SKM-1 treated with dmso at 0.1 percent for 144 hours (cell line): ENCODE measurements around the gene GRB10.
"Not testable (repeated sequence)": the region's sequence is repeated elsewhere in the genome, so short reads cannot be mapped to it uniquely, and the experiment has no call there.

ENCODE experiments used
- DNase-seq: peaks from one replicate; lab custom pipeline; 2025; ENCODE audit not compliant: unreplicated experiment; lab: John Stamatoyannopoulos, UW

The GRB10 gene

GRCh38 chr7:50779427-50779826, 3.3 kb downstream of the GRB10 start:
- DNase-seq, result no peak

- no peak for DNase-seq
Measured at GRCh38 chr7:50778189-50778588, 4.5 kb downstream of the GRB10 start.

GRCh38 chr7:50775836-50776235, 6.9 kb downstream of the GRB10 start:
- DNase-seq, result no peak

- DNase-seq, result no peak
Measured at GRCh38 chr7:50775231-50775630, 7.5 kb downstream of the GRB10 start.

- no peak for DNase-seq
Measured at GRCh38 chr7:50774319-50774718, 8.4 kb downstream of the GRB10 start.

GRCh38 chr7:50773071-50773470, 9.6 kb downstream of the GRB10 start:
- not testable (repeated sequence) for DNase-seq

- no peak for DNase-seq
Measured at GRCh38 chr7:50771120-50772002, 11.3 kb downstream of the GRB10 start.

- no peak for DNase-seq
Measured at GRCh38 chr7:50768485-50769474, 13.9 kb downstream of the GRB10 start.

GRCh38 chr7:50766849-50767207, 15.9 kb downstream of the GRB10 start:
- no peak for DNase-seq

- no peak for DNase-seq
Measured at GRCh38 chr7:50766106-50766848, 16.4 kb downstream of the GRB10 start.

GRCh38 chr7:50762337-50762736, 20.4 kb downstream of the GRB10 start:
- no peak for DNase-seq

GRCh38 chr7:50761713-50762112, 21.0 kb downstream of the GRB10 start:
- no peak for DNase-seq

GRCh38 chr7:50757703-50758390, 24.8 kb downstream of the GRB10 start:
- no peak for DNase-seq

GRCh38 chr7:50756180-50756579, 26.5 kb downstream of the GRB10 start:
- no peak for DNase-seq

GRCh38 chr7:50754684-50755083, 28.0 kb downstream of the GRB10 start:
- no peak for DNase-seq

- no peak for DNase-seq
Measured at GRCh38 chr7:50754241-50754640, 28.5 kb downstream of the GRB10 start.

- DNase-seq, result no peak
Measured at GRCh38 chr7:50752422-50752821, 30.3 kb downstream of the GRB10 start.

- no peak for DNase-seq
Measured at GRCh38 chr7:50751146-50751545, 31.6 kb downstream of the GRB10 start.

GRCh38 chr7:50749896-50750295, 32.8 kb downstream of the GRB10 start:
- DNase-seq, result no peak

GRCh38 chr7:50748472-50748871, 34.2 kb downstream of the GRB10 start:
- no peak for DNase-seq

- no peak for DNase-seq
Measured at GRCh38 chr7:50745835-50746234, 36.9 kb downstream of the GRB10 start.
